PC-3 (cell line): ENCODE results near the gene RNF17. TPM values are rescaled to one million over a fixed set of nuclear protein-coding genes. Genes with fewer than 3 reads are reported as not detected.

ENCODE experiments used
- ATAC-seq: fragments of 200-7000 bp; cut with Tn5 transposase; 2 replicates; pipeline ENCODE4 v1.9.1; 2020; ENCODE audit warnings: mild to moderate bottlenecking, moderate library complexity
- BruUV-seq: library from RNA; stranded (reverse); fragments of 400-500 nt; replicated peaks from 2 replicates; lab custom pipeline; 2021; lab: Mats Ljungman, UMichigan
- CTCF ChIA-PET: fragments of 300-600 bp; sonication (Branson Sonifier 250); formaldehyde crosslinking; loops from one replicate; lab custom pipeline; 2022; ENCODE audit warnings: antibody characterized with exemption; lab: Charles Lee
- POLR2A ChIA-PET: fragments of 300-600 bp; sonication (Branson Sonifier 250); formaldehyde crosslinking; loops from one replicate; lab custom pipeline; 2022; ENCODE audit warnings: antibody characterized with exemption; ENCODE audit not compliant: unreplicated experiment; lab: Charles Lee
- DNase-seq: peaks from one replicate; pipeline ENCODE4 v3.0.0-alpha.2; 2015
- H2AFZ ChIP-seq: fragments of 300-600 bp; sonication (generic); 2 replicates; pipeline ENCODE4 v1.6.0; 2016; ENCODE audit warnings: antibody characterized with exemption, low read length
- H3F3A ChIP-seq: fragments of 300-600 bp; sonication (generic); one replicate; pipeline ENCODE4 v1.6.0; 2017; ENCODE audit warnings: antibody characterized with exemption, low read length, control low read depth, mild to moderate bottlenecking; ENCODE audit not compliant: unreplicated experiment
- H3K27ac ChIP-seq: fragments of 300-600 bp; sonication (generic); 2 replicates; pipeline ENCODE4 v1.5.1; 2016; ENCODE audit warnings: mild to moderate bottlenecking, low read length
- H3K27me3 ChIP-seq: fragments of 300-600 bp; sonication (generic); 2 replicates; pipeline ENCODE4 v1.6.1; 2016; ENCODE audit warnings: low read length, mixed read lengths
- H3K36me3 ChIP-seq: fragments of 300-600 bp; sonication (generic); 2 replicates; pipeline ENCODE4 v1.6.1; 2016; ENCODE audit warnings: low read depth, mixed run types, low read length, mixed read lengths
- H3K4me1 ChIP-seq: fragments of 300-600 bp; sonication (generic); 2 replicates; pipeline ENCODE4 v1.5.1; 2016; ENCODE audit warnings: low read length; ENCODE audit not compliant: insufficient read depth
- H3K4me2 ChIP-seq: fragments of 300-600 bp; sonication (generic); 2 replicates; pipeline ENCODE4 v1.6.0; 2016; ENCODE audit warnings: low read length
- H3K4me3 ChIP-seq: fragments of 300-600 bp; sonication (generic); 2 replicates; pipeline ENCODE4 v1.5.1; 2016; ENCODE audit warnings: mild to moderate bottlenecking, low read length, mixed read lengths
- H3K79me2 ChIP-seq: fragments of 300-600 bp; sonication (generic); 2 replicates; pipeline ENCODE4 v1.6.1; 2017; ENCODE audit warnings: low read length, mixed read lengths
- H3K9ac ChIP-seq: fragments of 300-600 bp; sonication (generic); 2 replicates; pipeline ENCODE4 v1.6.0; 2016; ENCODE audit warnings: mild to moderate bottlenecking, low read length
- H3K9me2 ChIP-seq: fragments of 300-600 bp; sonication (generic); replicated peaks from 2 replicates; pipeline ENCODE4 v1.6.1; 2016; ENCODE audit warnings: mixed run types, low read length, mixed read lengths
- H3K9me3 ChIP-seq: fragments of 300-600 bp; sonication (generic); 2 replicates; pipeline ENCODE4 v1.6.1; 2016; ENCODE audit warnings: low read length, mixed read lengths
- H4K20me1 ChIP-seq: fragments of 300-600 bp; sonication (generic); 2 replicates; pipeline ENCODE4 v1.6.1; 2016; ENCODE audit warnings: low read length, mixed read lengths
- CTCF ChIP-seq: fragments of 300-600 bp; sonication (generic); conservative IDR thresholded peaks from 2 replicates; pipeline ENCODE4 v1.5.1; 2017; ENCODE audit warnings: antibody characterized with exemption, low read depth, mild to moderate bottlenecking, low read length
- EZH2 ChIP-seq: fragments of 300-600 bp; sonication (generic); IDR thresholded peaks from one replicate; pipeline ENCODE4 v1.6.1; 2017; ENCODE audit warnings: antibody characterized with exemption, mild to moderate bottlenecking, low read length; ENCODE audit not compliant: unreplicated experiment
- EZH2phosphoT487 ChIP-seq: fragments of 300-600 bp; sonication (generic); IDR thresholded peaks from 2 replicates; pipeline ENCODE4 v1.6.1; 2018; ENCODE audit warnings: mild to moderate bottlenecking, antibody characterized with exemption, low read length, borderline replicate concordance
- intact Hi-C: fragments of 100-400 bp; cut with micrococcal nuclease; formaldehyde crosslinking; loops from 2 replicates; pipeline ENCODE4 v1.9.0; 2023
- total RNA-seq: library from RNA; depleted of rRNA; stranded (reverse); fragments of >200 nt; gene quantifications from 2 replicates; pipeline ENCODE4 v1.2.3, GENCODE V29; 2014

The RNF17 gene
- total RNA-seq, 1 experiment from 2014 or later = not detected

DNA sequence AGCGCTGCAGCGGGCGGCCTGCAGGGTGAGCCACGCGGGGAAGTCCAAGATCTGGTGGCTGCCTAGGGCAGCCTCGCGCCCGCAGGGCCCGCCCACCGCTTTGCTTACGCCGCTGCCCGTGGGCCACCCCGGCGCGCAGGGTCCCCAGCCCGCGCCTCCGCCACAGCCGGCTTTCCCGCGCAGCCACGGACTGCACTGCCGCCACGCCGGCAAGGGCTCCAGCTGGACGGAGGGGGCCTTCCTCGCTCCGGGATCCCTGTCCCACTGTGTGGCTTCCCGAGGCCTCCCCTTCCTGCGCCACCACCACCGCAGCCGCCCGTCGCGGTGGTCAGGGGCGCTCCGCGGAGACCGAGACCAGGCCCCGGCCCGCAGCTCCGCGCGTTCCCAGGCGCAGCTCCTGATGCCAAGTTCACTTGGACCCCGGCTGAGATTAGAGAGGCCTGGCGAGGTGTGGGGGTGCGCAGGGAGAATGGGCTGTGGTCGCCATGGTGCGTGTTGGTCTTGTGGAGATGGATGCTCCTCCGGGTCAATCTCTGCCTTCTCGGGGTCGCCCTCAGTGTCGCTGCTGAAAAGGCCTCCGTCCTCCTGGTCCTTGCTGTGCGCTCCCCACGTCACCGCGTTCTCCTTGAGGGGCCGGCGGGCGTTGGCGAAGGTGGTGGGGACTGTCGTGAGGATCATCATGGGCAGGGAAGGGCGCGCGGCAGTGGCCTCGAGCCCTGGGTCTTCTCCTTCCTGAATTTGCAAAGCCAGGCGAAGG lies 17.9 kb upstream of the RNF17 start:
- POLR2A ChIA-PET = no interaction called here
- Histone ChIP-seq H3K27me3 (peaks cover 38% of the 10 kb centered on the region), H3F3A (no peaks in the 10 kb centered on the region), H3K4me2 (no peak overlapping the region), H3K4me3 (no peak overlapping the region), H3K9me3 (no peaks in the 10 kb centered on the region), H4K20me1 (no peaks in the 10 kb centered on the region), H2AFZ (no peak overlapping the region), H3K27ac (no peak overlapping the region), H3K36me3 (no peaks in the 10 kb centered on the region), H3K4me1 (no peaks in the 10 kb centered on the region), H3K79me2 (no peaks in the 10 kb centered on the region), H3K9me2 (no peaks in the 10 kb centered on the region), H3K9ac (no peak overlapping the region)
- BruUV-seq = no TSS peak
- intact Hi-C loops = no loop called here
- ATAC-seq (no peak), DNase-seq (no peak)
- CTCF ChIA-PET = no interaction called here
- TF ChIP-seq CTCF (no peak), EZH2phosphoT487 (no peak), EZH2 (no peak)

DNA sequence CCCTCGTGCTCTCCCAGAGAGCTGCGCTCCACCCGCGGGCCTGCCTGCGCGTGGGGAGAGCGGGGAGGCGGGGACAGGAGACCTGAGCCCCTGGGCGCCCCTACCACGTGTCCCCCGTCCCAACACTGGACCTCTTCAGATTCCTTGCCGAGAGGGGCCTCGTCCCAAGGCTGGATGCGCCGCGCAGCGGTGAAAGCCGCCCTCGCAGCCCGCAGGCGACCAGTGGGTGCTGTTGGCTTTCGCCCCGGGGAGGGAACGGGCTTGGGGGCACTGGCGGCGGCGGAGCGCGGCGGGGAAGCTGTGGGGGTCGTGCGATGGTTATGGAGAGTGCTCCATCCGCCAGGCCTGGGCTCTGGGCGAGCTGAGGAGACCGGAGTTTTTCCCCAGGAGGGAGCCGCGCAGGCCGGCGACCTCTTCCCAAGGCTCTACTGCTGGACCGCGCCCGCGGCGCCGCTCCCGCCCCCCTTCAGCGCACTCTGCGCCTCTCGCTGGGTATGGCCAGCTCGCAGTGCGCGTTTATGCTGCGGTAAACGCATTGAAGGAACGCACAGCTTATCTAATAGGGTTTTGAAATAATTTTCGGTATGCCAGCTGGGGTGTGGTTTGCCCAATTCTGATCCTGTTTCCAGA lies 17.2 kb upstream of the RNF17 start:
- Histone ChIP-seq H3K9me3 (no peaks in the 10 kb centered on the region), H3K36me3 (no peaks in the 10 kb centered on the region), H4K20me1 (no peaks in the 10 kb centered on the region), H3K27ac (no peak overlapping the region), H3K9ac (no peak overlapping the region), H3F3A (no peaks in the 10 kb centered on the region), H2AFZ (no peak overlapping the region), H3K4me2 (no peak overlapping the region), H3K79me2 (no peaks in the 10 kb centered on the region), H3K4me1 (no peaks in the 10 kb centered on the region), H3K27me3 (peaks cover 43% of the 10 kb centered on the region), H3K9me2 (no peaks in the 10 kb centered on the region), H3K4me3 (no peak overlapping the region)
- POLR2A ChIA-PET = no interaction called here
- intact Hi-C loops = no loop called here
- CTCF ChIA-PET = interaction anchor here (0.5 kb wide), 1 partner anchor 1952 kb away, joined by 3 read pairs; no protein-coding TSS in a partner anchor
- BruUV-seq = no TSS peak
- DNase-seq (no peak), ATAC-seq (no peak)
- no peak for TF ChIP-seq CTCF
- no peak for TF ChIP-seq EZH2
- TF ChIP-seq EZH2phosphoT487 = no peak
